HG03045 (cell line): Measurements from ENCODE around the gene LSM10.

Experiments used
- ATAC-seq: cut with Tn5 transposase; IDR thresholded peaks from one replicate; pipeline ENCODE4 v1.9.1; 2021; ENCODE audit warnings: mild to moderate bottlenecking, moderate library complexity; ENCODE audit not compliant: unreplicated experiment

LSM10 gene

DNA sequence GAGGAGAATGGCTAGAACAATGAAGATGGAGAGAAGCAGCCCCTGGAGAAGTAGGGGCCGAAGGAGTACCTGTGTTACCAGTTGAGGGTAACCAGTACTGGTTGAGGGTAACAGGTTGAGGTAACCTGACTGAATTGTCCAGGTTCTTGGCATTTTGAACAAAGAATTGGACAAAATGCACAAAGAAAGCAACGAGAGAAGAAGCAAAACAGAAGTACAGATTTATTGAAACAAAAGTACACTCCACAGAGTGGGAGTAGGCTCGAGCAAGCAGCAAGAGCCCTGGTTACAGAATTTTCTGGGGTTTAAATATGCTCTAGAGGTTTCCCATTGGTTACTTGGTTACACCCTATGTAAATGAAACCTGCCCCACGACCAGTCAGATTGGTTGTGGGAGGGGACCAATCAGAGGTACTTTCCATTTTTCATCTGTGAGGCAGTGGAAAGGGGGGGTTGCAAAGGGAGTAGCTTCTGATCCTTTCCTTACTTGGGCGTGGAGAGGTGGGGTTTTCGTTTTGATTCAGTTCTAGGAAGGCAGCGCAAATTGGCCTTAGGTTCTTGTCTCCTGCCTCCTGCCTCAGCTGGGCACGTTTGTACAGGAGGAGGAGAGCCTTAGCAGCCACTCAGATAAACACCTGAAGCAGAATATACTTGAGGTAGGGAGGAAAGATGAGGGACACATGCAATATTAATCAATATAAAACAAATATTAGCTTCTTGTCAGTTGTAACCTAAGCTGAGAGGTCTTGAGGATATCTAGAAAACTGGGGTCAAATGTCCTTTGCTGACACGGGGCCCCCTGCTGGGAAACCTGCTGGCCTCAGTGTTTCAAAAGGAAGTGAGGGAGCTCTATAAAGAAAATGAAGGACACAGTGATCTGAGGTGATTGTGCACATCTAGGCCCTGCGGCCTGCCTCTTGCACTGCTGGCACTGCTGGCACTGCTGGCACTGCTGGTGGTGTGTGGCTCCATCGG lies 14.3 kb upstream of the LSM10 start:
- no peak for ATAC-seq

DNA sequence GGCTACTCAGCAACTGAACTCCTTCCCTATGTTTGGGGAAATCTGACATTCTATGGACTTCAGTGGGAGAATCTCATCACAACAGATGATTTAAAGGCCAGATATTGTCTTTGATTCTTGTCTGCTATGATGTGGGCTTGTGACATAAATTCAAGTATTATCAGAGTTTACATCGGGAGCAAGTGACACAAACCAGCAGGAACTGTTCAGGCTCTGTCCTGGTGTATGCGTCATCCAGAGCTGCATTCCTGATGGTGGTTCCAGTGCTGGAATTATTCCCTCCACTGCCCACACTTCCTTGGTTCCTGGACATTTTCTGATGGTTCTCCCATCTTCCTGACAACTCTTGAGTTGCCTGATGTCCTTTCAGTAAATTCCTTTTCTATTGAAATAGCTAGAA lies 10.8 kb upstream of the LSM10 start:
- no peak for ATAC-seq

DNA sequence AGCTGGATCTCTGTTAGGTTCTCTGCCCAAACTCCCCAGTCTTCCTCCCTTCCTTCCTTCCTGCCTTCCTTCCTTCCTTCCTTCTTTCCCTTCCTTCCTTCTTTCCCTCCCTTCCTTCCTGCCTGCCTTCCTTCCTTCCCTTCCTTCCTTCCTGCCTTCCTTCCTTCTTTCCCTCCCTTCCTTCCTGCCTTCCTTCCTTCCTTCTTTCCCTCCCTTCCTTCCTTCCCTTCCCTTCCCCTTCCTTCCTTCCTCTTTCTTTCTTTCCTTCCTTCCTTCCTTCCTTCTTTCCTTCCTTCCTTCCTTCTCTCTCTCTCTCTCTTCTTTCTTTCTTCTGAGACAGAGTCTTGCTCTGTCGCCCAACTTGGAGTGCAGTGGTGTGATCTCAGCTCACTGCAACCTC lies 8.7 kb upstream of the LSM10 start:
- ATAC-seq = no peak

GRCh38 chr1:36402504-36402890 lies 4.8 kb upstream of the LSM10 start:
- no peak for ATAC-seq

DNA sequence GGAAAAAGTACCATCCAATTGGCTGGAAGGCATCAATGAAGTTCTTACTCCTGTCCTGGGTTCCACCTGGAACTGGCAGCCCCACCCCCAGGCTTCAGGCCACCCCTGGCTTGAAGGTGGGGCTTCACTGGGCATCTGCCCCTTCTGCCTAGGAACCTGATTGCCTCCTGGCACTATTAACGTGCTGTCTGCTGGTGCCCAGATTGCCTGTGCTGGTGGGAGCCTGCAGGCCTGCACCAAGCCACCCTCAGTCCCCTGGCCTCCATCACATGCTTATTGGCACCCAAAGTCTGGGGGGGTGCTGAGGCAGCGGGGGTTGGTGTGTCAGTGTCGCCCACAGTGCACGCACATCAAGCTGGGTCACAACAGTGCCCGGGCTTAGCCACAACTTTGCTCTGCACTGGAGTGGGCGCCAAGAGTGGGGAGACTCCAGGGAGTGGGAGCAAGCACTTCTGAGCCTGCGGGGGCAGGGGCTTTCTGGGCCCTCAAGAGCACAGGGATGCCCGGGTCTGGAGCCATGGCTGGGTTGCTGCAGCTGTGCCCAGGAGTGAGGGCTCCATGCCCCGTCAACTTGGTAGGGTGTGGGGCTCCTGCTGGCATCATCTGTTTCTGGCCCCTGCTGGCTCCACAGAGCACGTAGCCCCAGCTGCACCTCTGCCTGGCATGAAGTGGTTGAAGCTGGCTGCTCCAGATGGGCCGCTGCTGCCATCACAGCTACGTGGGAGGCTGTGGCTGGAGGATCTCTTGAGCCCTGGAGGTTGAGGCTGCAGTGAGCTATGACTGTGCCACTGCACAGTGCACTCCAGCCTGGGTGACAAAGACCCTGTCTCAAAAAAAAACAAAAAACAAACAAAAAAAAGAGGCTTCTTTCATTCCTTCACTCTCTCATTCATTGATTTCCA lies 4.1 kb upstream of the LSM10 start:
- ATAC-seq = no peak

- peak; percentile 69 for ATAC-seq
Observed at GRCh38 chr1:36400825-36401601, 3.3 kb upstream of the LSM10 start.

- ATAC-seq = no peak
Observed at GRCh38 chr1:36400514-36400824, 2.8 kb upstream of the LSM10 start.

DNA sequence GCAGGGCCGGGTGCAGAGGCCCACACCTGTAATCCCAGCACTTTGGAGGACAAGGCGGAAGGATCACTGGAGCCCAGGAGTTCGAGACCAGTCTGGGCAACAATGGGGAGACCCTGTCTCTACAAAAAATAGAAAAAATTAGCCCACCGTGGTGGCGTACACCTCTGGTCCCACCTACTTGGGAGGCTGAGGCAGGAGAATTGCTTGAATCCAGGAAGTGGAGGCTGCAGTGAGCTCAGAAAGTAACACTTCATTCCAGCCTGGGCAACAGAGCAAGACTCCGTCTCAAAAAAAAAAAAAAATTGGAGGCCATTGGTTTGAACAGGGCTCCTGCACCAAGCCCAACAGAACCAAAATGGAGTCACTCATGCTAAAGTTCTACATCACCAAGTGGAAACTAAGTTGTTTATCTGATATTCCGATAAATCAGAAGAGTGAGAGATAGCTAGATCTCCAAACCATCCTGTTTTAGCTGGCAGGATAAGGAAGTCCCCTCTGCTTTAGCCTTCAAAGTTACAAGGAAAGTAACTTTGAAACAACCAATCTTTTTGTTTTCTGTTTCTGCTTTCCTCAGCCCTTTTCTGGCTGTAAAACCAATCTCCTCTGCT lies 766 bp upstream of the LSM10 start:
- ATAC-seq = no peak

- no peak for ATAC-seq
Observed at GRCh38 chr1:36397083-36397377, 678 bp downstream of the LSM10 start.

DNA sequence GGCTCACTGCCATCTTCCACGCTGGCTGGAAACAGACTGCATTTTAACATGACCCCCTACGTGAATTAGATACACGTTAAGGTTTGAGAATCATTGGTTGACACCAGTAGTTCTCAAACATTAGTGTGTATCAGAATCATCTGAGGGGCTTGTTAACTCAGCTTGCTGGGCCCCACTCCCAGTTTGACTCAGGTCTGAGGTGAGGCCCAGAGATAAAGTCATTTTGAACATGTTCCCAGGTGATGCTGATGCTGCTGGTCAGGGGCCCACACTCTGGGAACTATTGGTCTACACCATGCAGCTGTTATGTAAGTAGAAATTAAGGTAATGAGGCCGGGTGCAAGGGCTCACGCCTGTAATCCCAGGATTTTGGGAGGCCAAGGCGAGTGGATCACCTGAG lies 1.3 kb downstream of the LSM10 start:
- ATAC-seq = no peak

- ATAC-seq = no peak
Observed at GRCh38 chr1:36393686-36394085, 4.0 kb downstream of the LSM10 start.

GRCh38 chr1:36392836-36393235 lies 4.9 kb downstream of the LSM10 start:
- ATAC-seq = no peak

DNA sequence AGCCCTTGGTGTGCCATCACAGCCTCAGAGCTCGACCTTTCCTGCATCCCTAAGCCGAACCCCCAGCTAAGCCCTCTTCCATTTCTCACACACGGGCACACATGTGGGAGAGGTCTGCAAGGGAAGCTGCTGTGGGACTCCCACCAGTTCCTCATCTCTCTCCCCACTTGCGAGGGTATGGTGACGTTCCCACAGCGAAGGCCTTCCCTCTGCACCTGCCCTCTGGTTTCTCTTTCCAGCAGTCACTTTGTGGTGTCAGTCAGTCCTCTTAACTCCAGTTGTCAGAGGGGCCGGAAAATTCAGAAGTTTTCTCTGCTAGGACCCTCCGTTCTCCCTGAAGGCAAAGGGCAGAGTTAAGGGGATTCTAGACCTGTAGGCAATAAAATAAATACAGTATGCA lies 6.4 kb downstream of the LSM10 start:
- no peak for ATAC-seq

DNA sequence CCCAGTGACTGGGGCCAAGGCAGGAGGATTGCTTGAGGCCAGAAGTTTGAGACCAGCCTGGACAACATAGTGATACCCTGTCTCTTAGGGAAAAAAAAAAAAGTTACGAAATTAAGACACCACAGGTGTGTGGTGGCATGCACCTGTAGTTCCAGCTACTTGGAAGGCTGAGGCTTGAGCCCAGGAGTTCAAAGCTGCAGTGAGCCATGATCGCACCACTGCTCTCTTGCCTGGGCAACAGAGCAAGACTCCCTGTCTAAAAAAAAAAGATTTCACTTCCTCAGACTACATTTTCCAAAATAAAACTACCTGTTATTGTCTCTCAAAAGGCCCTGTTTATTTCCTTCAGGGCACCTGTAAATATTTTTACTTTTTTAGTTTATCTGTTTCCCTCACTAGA lies 7.3 kb downstream of the LSM10 start:
- no peak for ATAC-seq

GRCh38 chr1:36389999-36390398 lies 7.7 kb downstream of the LSM10 start:
- ATAC-seq = no peak

DNA sequence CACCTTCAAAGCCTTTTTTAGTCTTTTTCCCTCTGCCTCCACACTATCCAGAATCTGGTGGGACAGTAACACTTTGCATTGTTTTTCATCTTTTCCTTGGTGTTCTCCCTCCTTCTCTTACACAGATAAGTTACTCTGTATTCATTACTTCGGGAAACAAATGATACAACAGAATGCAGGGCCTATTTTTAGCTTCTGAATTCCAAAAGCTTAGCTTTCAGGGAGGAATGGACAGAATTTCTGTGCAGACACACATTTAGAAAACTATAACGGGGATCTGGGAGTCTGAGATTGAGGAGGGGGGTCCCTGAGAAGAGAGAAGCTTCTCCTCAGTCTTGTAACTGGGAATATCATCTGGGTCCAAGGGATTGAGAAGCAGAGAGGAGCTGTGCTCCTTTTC lies 8.4 kb downstream of the LSM10 start:
- ATAC-seq = no peak

DNA sequence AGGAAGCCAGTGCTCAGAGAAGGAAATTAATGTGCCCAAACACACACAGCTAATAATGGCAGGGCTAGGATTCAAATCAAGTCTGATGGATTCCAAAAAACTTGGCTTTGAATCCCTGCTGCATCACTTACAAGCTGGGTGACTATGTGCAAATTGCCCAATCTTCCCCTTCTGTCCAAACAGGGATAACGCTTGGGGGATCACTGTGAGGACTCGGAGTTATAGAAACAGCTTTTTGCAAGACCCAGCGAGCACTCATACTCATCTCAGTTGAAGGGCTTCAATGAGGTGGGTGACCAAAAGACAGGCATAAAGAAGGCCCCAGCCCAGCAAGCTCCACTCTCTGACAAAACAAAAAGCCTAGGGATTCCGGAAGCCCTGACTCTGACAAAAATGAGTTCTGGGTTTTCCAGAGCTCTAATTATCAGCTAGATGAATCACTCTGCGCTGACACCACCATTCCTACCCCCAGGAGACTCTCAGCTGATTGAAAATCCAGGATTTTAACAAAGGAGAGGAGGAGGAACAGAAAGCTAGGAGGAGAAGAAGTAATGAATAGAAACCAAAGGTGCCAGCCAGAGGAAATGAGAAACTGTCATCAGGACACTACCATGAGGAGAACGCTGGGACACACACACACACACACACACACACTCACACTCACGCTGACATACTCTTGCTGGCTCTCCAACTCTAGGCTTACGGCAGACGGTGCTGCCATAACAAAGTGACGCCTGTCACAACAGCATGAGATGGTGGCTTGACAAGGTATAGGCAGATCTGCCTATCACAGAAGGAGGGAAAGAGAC lies 10.4 kb downstream of the LSM10 start:
- ATAC-seq = no peak

- peak; percentile 39 for ATAC-seq
Observed at GRCh38 chr1:36386265-36387140, 11.2 kb downstream of the LSM10 start.
